Measurements from ENCODE around the gene ST8SIA5.

Gene ST8SIA5

DNA sequence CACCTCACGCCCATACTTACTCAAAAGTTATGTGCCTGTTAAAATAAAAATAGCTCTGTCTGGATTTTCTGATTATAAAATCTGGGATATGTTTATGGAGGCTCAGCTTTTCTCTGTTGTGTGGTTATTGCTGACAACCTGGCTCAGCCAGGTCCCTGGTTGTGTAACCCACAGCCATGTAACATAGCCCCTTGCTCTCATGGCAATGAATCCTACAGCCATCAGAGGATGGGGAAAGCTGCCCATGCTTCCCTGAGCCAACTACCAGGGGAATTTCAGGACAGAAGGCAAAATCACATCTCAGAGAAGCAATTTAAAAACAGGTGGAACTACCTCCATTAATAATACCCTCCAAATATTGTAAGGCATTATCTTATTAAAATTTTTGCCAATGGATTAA is 29.7 kb downstream of the ST8SIA5 start:
- H3K27ac ChIP-seq (ENCODE audit: low read depth, low read length) = no peak overlapping the region
- H3F3A ChIP-seq (ENCODE audit: control insufficient read depth, insufficient read depth) = no peaks in the 10 kb centered on the region
- no peaks in the 10 kb centered on the region for H4K20me1 ChIP-seq (ENCODE audit: control insufficient read depth, insufficient read depth, low read depth, low read length)
- H3K36me3 ChIP-seq (ENCODE audit: control insufficient read depth, low read length) = no peaks in the 10 kb centered on the region
- TF ChIP-seq EZH2phosphoT487 (IDR thresholded peaks at IDR 0.05; ENCODE audit: borderline replicate concordance, low read length) (no peak), CTCF (IDR thresholded peaks at IDR 0.05; ENCODE audit: low read depth, low read length, poor library complexity, severe bottlenecking) (no peak)
- no peaks in the 10 kb centered on the region for H3K4me1 ChIP-seq (ENCODE audit: control insufficient read depth, low read length)
- H3K9me3 ChIP-seq (ENCODE audit: control insufficient read depth, insufficient read depth, low read length) = peaks cover 9% of the 10 kb centered on the region
- H3K79me2 ChIP-seq (ENCODE audit: control insufficient read depth, low read length) = no peaks in the 10 kb centered on the region
- H3K9me2 ChIP-seq (replicated peaks; ENCODE audit: control insufficient read depth, low read length) = no peaks in the 10 kb centered on the region
- H3K27me3 ChIP-seq (ENCODE audit: control insufficient read depth, low read length) = no peaks in the 10 kb centered on the region
- H3K4me3 ChIP-seq (ENCODE audit: low read length) = no peak overlapping the region
- no peak overlapping the region for H3K4me2 ChIP-seq (ENCODE audit: low read length)

- no peaks in the 10 kb centered on the region for H4K20me1 ChIP-seq (ENCODE audit: control insufficient read depth, insufficient read depth, low read depth, low read length)
- TF ChIP-seq EZH2phosphoT487 (IDR thresholded peaks at IDR 0.05; ENCODE audit: borderline replicate concordance, low read length) (no peak), CTCF (IDR thresholded peaks at IDR 0.05; ENCODE audit: low read depth, low read length, poor library complexity, severe bottlenecking) (no peak)
- H3K9me3 ChIP-seq (ENCODE audit: control insufficient read depth, insufficient read depth, low read length) = peaks cover 7% of the 10 kb centered on the region
- H3K9me2 ChIP-seq (replicated peaks; ENCODE audit: control insufficient read depth, low read length) = no peaks in the 10 kb centered on the region
- H3K36me3 ChIP-seq (ENCODE audit: control insufficient read depth, low read length) = no peaks in the 10 kb centered on the region
- H3F3A ChIP-seq (ENCODE audit: control insufficient read depth, insufficient read depth) = no peaks in the 10 kb centered on the region
- H3K27me3 ChIP-seq (ENCODE audit: control insufficient read depth, low read length) = no peaks in the 10 kb centered on the region
- no peak overlapping the region for H3K4me2 ChIP-seq (ENCODE audit: low read length)
- no peaks in the 10 kb centered on the region for H3K4me1 ChIP-seq (ENCODE audit: control insufficient read depth, low read length)
- H3K4me3 ChIP-seq (ENCODE audit: low read length) = no peak overlapping the region
- H3K27ac ChIP-seq (ENCODE audit: low read depth, low read length) = no peak overlapping the region
- no peaks in the 10 kb centered on the region for H3K79me2 ChIP-seq (ENCODE audit: control insufficient read depth, low read length)
These were observed 31.5 kb downstream of the ST8SIA5 start for GRCh38 chr18:46725310-46725709.

DNA sequence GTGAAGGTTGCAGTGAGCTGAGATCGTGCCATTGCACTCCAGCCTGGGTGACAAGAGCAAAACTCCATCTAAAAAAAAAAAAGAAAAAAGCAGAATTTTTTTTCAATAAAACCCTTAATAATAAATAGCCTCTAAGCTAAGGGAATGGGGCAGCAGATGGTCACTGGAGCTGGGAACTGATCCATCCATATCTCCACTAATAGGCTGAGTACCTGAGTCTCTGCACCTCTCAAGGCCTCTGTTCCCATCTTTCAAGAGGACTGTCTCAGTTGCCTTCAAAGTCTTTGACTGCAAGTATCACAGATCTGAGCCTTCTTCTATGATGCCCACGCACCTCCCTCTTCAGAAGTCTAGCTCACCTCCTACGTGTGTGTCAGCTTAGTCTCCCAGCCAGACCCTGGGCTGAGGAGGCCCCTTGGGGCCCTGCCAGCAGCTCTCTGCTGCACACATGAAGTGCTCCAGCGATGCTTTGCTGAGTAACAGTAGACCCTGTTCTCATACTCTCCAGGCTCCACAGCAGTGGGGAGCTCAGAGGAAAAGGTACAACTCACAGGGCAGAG is 32.9 kb downstream of the ST8SIA5 start:
- no peaks in the 10 kb centered on the region for H3K9me3 ChIP-seq (ENCODE audit: control insufficient read depth, insufficient read depth, low read length)
- H4K20me1 ChIP-seq (ENCODE audit: control insufficient read depth, insufficient read depth, low read depth, low read length) = no peaks in the 10 kb centered on the region
- no peaks in the 10 kb centered on the region for H3K9me2 ChIP-seq (replicated peaks; ENCODE audit: control insufficient read depth, low read length)
- H3K4me1 ChIP-seq (ENCODE audit: control insufficient read depth, low read length) = peaks cover 5% of the 10 kb centered on the region
- H3K4me2 ChIP-seq (ENCODE audit: low read length) = no peak overlapping the region
- H3K79me2 ChIP-seq (ENCODE audit: control insufficient read depth, low read length) = no peaks in the 10 kb centered on the region
- TF ChIP-seq CTCF (IDR thresholded peaks at IDR 0.05; ENCODE audit: low read depth, low read length, poor library complexity, severe bottlenecking) (no peak), EZH2phosphoT487 (IDR thresholded peaks at IDR 0.05; ENCODE audit: borderline replicate concordance, low read length) (no peak)
- no peak overlapping the region for H3K27ac ChIP-seq (ENCODE audit: low read depth, low read length)
- no peak overlapping the region for H3K4me3 ChIP-seq (ENCODE audit: low read length)
- H3K36me3 ChIP-seq (ENCODE audit: control insufficient read depth, low read length) = no peaks in the 10 kb centered on the region
- no peaks in the 10 kb centered on the region for H3F3A ChIP-seq (ENCODE audit: control insufficient read depth, insufficient read depth)
- peaks cover 2% of the 10 kb centered on the region for H3K27me3 ChIP-seq (ENCODE audit: control insufficient read depth, low read length)
